GM19035 (cell line): Measurements from ENCODE around the gene PALD1.
"Not testable (repeated sequence)": the region's sequence is repeated elsewhere in the genome, so short reads cannot be mapped to it uniquely, and the experiment has no call there.

ENCODE experiments used
- ATAC-seq: cut with Tn5 transposase; IDR thresholded peaks from one replicate; pipeline ENCODE4 v1.9.1; 2021; ENCODE audit not compliant: unreplicated experiment

The PALD1 gene

DNA sequence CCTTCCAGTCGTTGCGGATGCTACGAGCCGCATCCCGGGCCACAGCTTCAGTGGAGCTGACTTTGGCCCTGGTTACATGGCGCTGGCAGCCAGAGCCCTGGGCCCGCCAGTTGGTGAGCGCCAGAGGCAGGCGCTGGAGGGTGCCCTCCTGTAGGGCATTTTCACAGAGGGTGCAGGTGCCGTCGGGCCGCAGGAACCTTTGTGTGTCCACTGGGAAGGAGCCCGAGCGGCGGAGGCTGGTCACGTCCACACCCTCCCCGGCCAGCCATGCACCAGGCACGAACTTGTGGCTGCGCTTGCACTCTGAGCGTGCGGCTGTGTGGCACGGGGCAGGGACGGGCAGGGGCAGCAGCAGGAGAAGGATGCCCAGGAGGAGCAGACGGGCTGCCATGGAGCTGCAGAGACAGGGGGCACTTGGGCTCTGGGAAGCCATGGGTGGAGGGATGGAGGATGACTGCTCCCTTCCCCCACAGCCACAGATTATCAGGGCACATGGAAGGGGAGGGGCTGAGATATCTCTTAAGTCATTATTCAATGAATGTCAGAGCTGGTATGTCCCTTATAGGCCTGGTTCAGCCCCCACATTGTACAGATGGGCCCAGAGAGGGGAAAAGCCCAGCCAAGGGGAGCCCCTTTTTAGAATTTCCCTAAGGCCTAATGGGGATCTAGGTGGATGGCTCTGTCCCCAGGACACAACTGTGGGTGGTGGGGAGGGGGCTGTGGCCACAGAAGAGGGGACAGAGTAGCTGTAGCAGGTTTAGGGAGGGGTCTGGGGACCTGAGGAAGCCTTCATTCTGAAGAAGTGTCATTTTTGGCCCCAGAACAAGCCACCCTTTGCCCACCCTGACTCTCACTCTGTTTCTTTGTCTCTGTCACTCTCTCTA lies 122.2 kb downstream of the PALD1 start:
- ATAC-seq, result no peak

DNA sequence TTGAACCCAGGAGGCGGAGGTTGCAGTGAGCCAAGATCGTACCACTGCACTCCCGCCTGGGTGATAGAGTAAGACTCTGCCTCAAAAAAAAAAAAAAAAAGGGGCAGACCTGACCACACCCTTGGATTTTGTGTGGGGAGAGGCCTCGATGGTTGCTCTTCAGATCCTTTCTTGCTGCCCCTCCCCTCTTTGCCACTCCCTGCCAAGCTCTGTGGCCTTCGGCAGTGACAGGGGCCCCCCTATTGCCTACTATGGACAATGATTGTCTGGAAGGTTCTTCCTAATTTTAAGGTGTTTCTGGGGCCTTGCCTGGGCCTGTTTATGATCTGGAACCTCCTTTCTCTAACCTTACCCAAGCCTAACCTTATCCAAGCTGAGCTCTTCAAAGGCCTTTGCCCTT lies 123.2 kb downstream of the PALD1 start:
- ATAC-seq, result no peak

DNA sequence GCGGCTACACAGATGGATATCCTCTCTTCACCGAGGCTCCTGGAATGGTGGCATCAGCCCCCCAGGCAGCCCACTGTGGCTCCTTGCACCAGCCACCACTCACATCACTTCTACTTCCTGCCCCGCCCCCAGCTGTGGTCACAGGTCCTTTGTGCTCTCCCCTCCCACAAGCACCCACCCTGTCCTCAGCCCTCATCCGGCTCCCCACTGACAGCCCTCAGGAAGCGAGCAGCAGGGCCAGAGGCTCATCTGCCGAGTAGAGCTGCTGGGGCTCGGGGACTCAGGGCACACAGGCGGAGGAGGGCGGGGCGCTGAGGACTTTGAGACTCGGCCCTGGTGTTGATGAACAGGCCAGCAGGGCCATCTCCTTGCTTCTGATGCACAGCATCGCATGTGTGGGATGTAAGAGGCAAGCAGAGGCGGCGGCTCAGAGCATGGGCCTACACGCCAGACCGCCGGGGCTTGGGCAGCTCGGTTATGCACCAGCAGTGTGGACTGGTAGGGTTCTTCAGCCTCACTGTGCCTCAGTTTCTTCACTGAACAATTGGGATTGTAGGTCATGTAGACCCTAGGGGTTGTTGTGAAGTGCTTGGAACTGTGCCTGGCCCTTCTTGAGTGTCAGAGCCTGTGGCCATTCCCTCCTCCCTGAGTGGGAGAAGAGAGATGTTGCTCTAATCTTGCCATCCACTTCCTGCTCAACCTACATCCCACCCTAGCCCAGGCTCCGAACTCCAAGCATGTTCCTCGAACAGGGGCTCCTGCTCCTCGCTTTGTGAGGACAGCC lies 124.3 kb downstream of the PALD1 start, which contains the start of gene PRF1:
Gene PRF1, minus strand, starts transcription at position 77 of the 784 bp plus-strand sequence. CDS start 1,839 bp downstream, outside the sequence.
- no peak for ATAC-seq

DNA sequence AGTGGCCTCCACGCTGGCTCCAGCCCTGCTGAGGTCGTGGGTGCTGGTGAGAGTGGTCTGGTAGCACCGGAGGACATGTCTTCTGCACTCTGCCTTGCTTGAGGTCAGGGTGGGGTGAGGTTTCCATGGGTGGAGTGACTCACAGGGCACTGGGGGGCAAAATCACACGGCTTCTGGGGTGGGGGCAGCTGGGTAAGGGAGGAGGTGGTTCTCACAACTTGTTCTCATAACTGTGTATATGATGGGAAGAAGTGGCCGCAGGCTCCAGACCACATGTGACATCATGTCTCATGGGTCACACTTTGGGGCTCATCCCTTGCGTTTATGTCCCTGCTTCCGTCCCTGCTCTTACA lies 124.9 kb downstream of the PALD1 start:
- no peak for ATAC-seq

DNA sequence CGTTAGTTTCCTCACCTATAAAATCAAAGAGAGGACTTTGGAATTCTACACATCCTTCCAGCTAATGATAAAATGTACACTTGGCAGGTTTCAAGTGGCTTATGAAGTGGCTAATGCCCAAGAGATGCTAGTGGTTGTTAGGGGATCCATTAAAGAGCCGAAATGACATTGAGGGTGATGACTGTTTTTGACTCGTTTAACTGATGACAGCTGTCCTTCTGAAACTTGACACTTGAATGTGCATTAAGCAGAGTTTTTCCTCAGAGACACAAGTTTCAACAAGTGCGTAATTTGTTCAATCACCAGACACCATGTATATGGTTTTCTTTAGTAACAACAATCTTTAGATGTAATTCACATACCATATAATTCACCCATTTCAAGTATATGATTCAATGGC lies 125.5 kb downstream of the PALD1 start:
- no peak for ATAC-seq

DNA sequence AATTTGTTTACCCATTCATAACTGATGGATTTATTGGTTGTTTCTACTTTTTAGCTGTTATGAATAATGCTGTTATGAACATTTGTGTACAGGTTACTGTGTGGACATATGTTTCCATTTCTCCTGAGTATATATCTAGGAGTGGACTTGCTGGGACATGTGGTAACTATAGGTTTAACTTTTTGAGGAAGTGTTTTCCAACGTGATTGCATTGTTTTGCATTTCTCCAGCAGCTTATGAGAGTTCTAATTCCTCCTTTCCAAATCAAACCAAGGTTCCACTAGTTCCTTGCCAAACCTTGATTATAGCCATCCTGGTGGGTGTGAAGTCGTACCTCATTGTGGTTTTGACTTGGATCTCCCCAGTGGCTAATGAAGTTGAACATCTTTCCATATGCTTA lies 126.6 kb downstream of the PALD1 start:
- ATAC-seq, result no peak

DNA sequence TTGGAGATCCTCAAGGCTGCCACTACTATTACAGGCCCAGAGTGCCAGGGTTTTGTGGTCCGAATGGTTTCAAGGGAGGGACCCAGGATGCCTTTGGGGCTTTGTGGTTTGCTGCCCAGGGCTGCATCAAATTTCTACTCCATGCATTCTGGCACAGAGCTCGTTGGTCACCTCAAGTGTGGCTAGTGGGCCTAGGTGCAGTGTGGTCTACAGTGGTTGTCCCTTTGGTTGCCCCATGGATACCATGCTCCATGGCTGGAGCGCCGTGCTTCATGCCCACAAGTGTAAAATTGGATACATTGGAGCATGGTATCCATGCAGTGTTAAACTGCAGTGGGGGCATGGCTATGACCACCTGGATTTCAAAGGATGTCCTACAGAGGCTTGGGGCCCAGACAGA lies 129.4 kb downstream of the PALD1 start:
- no peak for ATAC-seq

DNA sequence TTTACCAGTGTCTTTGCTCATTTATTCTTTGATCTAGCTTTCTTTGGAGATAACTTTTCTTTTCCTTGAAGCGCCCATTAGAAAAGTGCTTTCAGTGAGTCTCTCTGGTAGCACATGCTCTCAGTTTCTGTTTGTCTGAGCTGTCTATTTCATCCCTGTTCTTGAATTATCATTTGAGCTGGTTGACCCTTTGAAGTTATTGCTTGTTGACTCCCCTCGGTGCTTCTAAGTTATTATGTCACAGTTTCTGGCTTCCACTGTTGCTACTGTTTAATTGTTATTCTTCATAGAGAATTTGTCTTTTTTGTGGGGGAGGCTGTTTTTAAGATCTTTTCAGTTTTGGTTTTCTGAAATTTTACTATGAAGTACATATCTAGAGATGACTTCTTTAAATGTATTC lies 135.4 kb downstream of the PALD1 start:
- ATAC-seq, result no peak

DNA sequence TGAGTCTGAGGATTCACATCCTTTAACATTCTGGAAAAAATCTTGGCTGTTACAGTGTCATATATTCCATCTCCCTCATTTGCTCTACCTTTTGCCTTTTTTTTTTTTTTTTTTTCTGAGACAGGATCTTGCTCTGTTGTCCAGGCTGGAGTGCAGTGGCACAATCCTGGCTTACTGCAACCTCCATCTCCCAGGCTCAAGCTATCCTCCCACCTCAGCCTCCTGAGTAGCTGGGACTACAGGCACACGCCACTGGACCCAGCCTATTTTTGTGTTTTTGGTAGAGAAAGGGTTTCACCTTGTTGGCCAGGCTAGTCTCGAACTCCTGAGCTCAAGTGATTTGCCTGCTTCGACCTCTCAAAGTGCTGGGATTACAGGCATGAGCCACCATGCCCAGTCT lies 135.8 kb downstream of the PALD1 start:
- ATAC-seq, result not testable (repeated sequence)

DNA sequence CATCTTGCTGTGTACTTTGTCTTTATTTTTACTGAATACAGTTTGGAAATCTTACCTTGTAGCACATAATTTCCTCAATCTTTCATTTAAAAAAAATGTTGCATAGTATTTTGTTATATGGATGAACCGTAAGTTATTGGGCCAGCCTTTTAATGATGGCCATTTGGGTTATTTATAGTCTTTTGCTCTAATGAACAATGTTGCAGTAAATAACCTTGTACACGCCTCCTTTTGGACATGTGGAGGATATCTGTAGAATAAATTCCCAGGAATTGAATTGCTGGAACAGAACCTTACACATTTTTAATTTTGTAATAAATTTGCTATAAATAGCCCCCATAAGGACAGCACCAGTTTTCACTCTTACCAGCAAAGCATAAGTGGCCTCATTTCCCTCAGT lies 136.6 kb downstream of the PALD1 start:
- ATAC-seq, result no peak

DNA sequence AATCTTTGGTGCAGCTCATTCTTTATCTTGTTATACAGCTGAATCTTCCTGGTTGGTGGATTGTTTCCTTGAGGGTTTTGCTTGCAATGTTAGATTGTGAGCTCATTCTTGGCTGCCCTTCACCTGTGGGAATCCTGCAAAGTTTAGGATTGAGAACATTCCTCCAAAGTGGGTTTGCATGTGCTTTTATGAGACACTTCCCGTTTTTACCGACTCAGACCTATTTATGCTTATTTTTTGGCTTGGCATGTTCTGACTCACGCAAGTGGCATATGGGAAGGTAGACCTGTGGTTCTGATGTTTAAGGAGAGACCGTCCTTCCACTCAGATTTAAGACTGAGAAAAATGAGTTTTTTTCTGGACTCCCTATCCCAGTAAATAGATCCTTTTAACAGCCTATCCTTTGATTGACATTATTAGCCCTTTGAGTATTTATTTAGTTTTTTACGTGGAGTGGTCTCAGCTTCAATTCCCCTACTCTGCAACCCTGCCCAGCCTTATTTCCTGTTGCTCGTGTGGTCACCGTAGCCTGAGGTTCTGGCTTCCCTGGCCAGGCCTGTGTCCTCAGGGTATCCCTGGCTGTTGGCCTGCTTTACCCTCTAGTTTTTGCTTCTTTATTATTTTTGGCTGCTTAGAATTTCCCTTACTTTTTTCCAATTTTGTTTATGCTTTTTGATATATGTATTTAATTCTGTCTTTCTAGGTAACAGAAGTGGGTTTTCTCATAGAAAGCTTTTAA lies 137.4 kb downstream of the PALD1 start:
- ATAC-seq, result no peak

DNA sequence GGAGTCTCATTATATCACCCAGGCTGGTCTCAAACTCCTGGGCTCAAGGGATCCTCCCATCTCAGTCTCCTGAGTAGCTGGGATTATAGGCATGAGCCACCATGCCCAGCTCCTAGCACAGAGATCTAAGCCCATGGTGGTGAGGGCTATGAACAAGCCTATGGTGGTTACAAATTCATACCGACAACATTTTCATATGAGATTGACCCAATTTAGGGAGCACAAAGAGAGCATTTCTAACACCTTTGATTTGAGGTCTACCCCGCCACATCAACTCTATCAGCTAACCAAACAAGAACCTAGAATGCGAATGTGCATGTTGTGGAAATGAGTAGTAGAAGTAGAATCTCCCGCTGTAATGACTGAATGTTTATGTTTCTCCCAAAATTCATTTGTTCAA lies 138.2 kb downstream of the PALD1 start:
- no peak for ATAC-seq
